HG02970 (cell line): ENCODE data around the gene IDI1.

Experiments
- ATAC-seq: cut with Tn5 transposase; IDR thresholded peaks from one replicate; pipeline ENCODE4 v1.9.1; 2021; ENCODE audit warnings: mild to moderate bottlenecking, moderate library complexity, moderate number of reproducible peaks; ENCODE audit not compliant: unreplicated experiment, low FRiP score

Gene IDI1

GRCh38 chr10:997266-998022 lies 51.5 kb downstream of the IDI1 start:
- no peak for ATAC-seq

- no peak for ATAC-seq
These were observed 52.9 kb downstream of the IDI1 start for GRCh38 chr10:996031-996430.

GRCh38 chr10:995559-995926 lies 53.4 kb downstream of the IDI1 start:
- no peak for ATAC-seq

GRCh38 chr10:994836-995558 lies 53.9 kb downstream of the IDI1 start:
- no peak for ATAC-seq

- no peak for ATAC-seq
These were observed 56.0 kb downstream of the IDI1 start for GRCh38 chr10:992871-993270.

- no peak for ATAC-seq
These were observed 56.5 kb downstream of the IDI1 start for GRCh38 chr10:992467-992866.

- ATAC-seq = no peak
These were observed 58.1 kb downstream of the IDI1 start for GRCh38 chr10:990808-991207.
